Measurements from ENCODE around the gene AKAP14. TPM values are rescaled to one million over a fixed set of nuclear protein-coding genes. Genes with fewer than 3 reads are reported as not detected.

Gene AKAP14
- total RNA-seq, 4 donors from 2014 or later, result not detected

GRCh38 chrX:119942831-119943184 is 47.1 kb downstream of the AKAP14 start:
- TF ChIP-seq CTCF (IDR thresholded peaks at IDR 0.05; ENCODE audit: low read depth), result no peak

DNA sequence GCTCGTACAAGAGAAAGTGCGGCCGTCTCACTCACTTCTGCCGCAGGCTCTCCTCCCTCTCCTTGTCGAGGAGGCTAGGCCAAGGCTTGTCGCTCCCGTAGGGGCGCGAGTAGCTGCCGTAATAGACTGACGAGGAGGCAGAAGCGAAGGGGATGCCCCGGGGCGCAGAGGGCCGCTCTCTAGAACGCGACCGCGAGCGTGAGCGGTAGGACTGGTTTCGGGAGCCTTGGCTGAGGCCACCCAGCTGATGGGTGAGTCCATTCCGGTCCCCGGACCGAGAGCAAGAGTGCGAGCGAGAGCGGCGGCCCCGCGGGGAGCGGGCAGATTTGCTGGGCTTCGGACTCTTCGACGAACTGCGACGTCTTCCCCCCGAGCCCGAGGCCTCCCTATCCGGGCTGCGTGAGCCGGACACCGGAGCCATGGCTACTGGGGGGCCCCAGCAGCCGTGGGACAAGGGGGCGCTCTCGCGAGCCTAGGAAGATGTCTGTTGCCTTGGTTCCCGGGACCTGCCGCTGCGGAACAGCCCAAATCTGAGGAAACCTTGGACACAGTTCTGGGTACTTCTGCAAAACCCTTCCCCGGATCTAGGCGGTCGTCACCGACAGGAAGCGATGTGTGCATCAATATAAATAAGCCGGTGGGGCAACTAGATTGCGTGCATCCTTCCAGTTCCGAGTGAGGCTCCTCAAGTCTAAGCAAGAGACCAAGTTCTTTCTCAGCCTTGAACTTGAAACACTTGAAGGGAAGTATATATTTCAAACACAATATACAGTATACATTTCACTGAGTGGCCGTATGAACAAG is 47.7 kb downstream of the AKAP14 start, which contains the start of gene NKAP:
Gene NKAP (minus strand): TSS at position 567 of the 804 bp plus-strand sequence. CDS start 146 bp downstream, at position 421.
- TF ChIP-seq CTCF (IDR thresholded peaks at IDR 0.05; ENCODE audit: low read depth), result no peak

GRCh38 chrX:119945481-119945880 is 49.8 kb downstream of the AKAP14 start:
- TF ChIP-seq CTCF (IDR thresholded peaks at IDR 0.05; ENCODE audit: low read depth), result no peak

DNA sequence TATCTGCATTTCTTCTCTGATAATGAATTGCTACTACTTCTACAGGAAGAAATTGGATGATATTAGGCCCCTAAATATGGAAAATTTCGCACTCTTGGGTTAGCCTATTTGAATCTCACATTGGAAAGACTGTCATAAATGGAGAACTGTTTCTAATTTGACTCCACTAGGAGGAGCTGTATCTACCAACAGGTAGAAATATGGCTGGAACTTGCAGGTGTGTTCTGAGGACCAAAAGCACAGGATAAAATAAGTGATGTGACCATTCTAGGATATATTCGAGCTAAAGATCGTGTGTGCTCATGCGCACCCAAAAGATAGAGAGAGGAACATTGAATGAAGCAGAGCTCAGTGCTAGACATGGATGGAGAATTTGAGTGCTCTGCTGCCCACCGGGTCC is 52.7 kb downstream of the AKAP14 start:
- no peak for TF ChIP-seq CTCF (IDR thresholded peaks at IDR 0.05; ENCODE audit: low read depth)

DNA sequence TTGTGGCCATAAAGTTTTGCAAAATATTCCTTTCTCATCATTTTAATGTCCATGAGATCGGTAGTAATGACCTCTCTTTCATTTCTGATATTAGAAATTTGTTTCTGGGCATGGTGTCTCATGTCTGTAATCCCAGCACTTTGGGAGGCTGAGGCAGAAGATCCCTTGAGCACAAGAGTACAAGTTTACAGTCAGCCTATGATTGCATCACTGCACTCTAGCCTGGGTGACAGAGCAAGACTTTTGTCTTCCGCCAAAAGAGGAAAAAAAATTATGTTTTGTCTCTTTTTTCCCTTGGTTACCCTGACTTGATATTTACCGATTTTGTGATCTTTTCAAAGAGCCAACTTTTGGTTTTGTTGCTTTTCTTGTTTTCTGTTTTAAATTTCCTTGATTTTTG is 58.7 kb downstream of the AKAP14 start:
- no peak for TF ChIP-seq CTCF (IDR thresholded peaks at IDR 0.05; ENCODE audit: low read depth)

GRCh38 chrX:119960625-119961024 is 64.9 kb downstream of the AKAP14 start:
- no peak for TF ChIP-seq CTCF (IDR thresholded peaks at IDR 0.05; ENCODE audit: low read depth)

Other genes with a start within 250 kb of the AKAP14 start
- 10 to 100 TPM in 3 of 4 donors, 1 to 10 TPM in 1; 9.2 to 18.4 (median 11.8) TPM for gene SEPTIN6, start 202.7 kb upstream of the AKAP14 start, total RNA-seq
- gene SOWAHD, start 137.3 kb upstream of the AKAP14 start, total RNA-seq, result 1 to 10 TPM in 2 of 4 donors, not detected in 2; 1.5 to 3.4 TPM
- 1,000 to 10,000 TPM; 4,874 to 7,757 (median 5,738) TPM for gene RPL39, start 104.3 kb upstream of the AKAP14 start, total RNA-seq
- 1 to 10 TPM; 6.3 to 7.9 (median 6.9) TPM for gene UPF3B, start 42.9 kb upstream of the AKAP14 start, total RNA-seq
- gene RNF113A, start 24.2 kb upstream of the AKAP14 start, total RNA-seq, result 10 to 100 TPM in 3 of 4 donors, 1 to 10 TPM in 1; 7.5 to 16.5 (median 11.9) TPM
- gene NDUFA1, start 24.1 kb upstream of the AKAP14 start, total RNA-seq, result 100 to 1,000 TPM in 1 of 4 donors, 10 to 100 TPM in 3; 50.7 to 105 (median 57.8) TPM
- 1 to 10 TPM; 5.1 to 7.2 (median 6.2) TPM for gene NKAP, start 47.9 kb downstream of the AKAP14 start, total RNA-seq
- not detected for gene RHOXF2B, start 181.8 kb downstream of the AKAP14 start, total RNA-seq
- 1 to 10 TPM; 1.0 to 4.7 (median 1.9) TPM for gene RHOXF1, start 220.0 kb downstream of the AKAP14 start, total RNA-seq